Osteocyte (in vitro differentiated cells): ENCODE measurements around the gene ZNF609. TPM values are rescaled to one million over a fixed set of nuclear protein-coding genes. Genes with fewer than 3 reads are reported as not detected.

Experiments used
- DNase-seq: peaks from one replicate; pipeline ENCODE4 v3.0.0; 2021; ENCODE audit warnings: mixed read lengths; ENCODE audit not compliant: unreplicated experiment; ENCODE audit errors: extremely low spot score
- H3K27ac Mint-ChIP-seq: one replicate; pipeline ENCODE4 v1.8.0; 2021; ENCODE audit warnings: mild to moderate bottlenecking, mixed read lengths; ENCODE audit not compliant: unreplicated experiment
- H3K27me3 Mint-ChIP-seq: one replicate; pipeline ENCODE4 v1.8.0; 2021; ENCODE audit warnings: mixed read lengths; ENCODE audit not compliant: unreplicated experiment
- H3K36me3 Mint-ChIP-seq: one replicate; pipeline ENCODE4 v1.8.0; 2021; ENCODE audit warnings: mixed read lengths; ENCODE audit not compliant: unreplicated experiment
- H3K4me1 Mint-ChIP-seq: one replicate; pipeline ENCODE4 v1.8.0; 2021; ENCODE audit warnings: mixed read lengths; ENCODE audit not compliant: unreplicated experiment
- H3K4me3 Mint-ChIP-seq: one replicate; pipeline ENCODE4 v1.8.0; 2021; ENCODE audit warnings: mild to moderate bottlenecking, moderate library complexity, mixed read lengths; ENCODE audit not compliant: unreplicated experiment
- H3K9me3 Mint-ChIP-seq: one replicate; pipeline ENCODE4 v1.8.0; 2021; ENCODE audit warnings: mixed read lengths; ENCODE audit not compliant: unreplicated experiment
- total RNA-seq: library from RNA; stranded (reverse); gene quantifications from 2 replicates; pipeline ENCODE4 v1.2.1, GENCODE V29; 2021
- TF ChIP-seq, protein P1 (sequence below): fragments of 200-600 bp; sonication (generic); IDR thresholded peaks from 2 replicates; pipeline ENCODE4 v1.5.0; 2021; ENCODE audit warnings: antibody characterized with exemption, mild to moderate bottlenecking, moderate library complexity

Gene ZNF609
- total RNA-seq, 1 donor from 2014 or later: 31.7 TPM

DNA sequence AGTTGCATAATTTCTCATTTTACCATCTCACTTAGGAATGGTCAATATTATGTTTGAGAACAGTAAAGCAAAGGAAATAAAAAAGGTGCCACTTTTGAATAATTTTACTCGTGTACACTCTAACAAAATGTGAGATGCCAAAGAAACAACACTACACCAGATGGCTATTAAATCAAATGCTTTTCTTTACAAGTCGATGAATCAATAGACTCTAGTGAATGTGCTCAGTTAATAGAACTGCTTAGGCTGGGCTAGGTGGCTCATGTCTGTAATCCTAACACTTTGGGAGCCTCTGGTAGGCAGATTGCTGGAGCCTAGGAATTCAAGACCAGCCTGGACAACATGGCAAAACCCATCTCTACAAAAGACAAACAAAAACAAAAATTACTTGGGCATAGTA, 87.9 kb downstream of the ZNF609 start:
- TF ChIP-seq, protein P1, sequence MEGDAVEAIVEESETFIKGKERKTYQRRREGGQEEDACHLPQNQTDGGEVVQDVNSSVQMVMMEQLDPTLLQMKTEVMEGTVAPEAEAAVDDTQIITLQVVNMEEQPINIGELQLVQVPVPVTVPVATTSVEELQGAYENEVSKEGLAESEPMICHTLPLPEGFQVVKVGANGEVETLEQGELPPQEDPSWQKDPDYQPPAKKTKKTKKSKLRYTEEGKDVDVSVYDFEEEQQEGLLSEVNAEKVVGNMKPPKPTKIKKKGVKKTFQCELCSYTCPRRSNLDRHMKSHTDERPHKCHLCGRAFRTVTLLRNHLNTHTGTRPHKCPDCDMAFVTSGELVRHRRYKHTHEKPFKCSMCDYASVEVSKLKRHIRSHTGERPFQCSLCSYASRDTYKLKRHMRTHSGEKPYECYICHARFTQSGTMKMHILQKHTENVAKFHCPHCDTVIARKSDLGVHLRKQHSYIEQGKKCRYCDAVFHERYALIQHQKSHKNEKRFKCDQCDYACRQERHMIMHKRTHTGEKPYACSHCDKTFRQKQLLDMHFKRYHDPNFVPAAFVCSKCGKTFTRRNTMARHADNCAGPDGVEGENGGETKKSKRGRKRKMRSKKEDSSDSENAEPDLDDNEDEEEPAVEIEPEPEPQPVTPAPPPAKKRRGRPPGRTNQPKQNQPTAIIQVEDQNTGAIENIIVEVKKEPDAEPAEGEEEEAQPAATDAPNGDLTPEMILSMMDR: no peak
- no peak overlapping the region for H3K27ac Mint-ChIP-seq
- H3K4me1 Mint-ChIP-seq: peaks cover 14% of the 10 kb centered on the region
- H3K4me3 Mint-ChIP-seq: no peak overlapping the region
- H3K9me3 Mint-ChIP-seq: no peaks in the 10 kb centered on the region
- no peak for DNase-seq
- peaks cover 7% of the 10 kb centered on the region for H3K36me3 Mint-ChIP-seq
- H3K27me3 Mint-ChIP-seq: no peaks in the 10 kb centered on the region

DNA sequence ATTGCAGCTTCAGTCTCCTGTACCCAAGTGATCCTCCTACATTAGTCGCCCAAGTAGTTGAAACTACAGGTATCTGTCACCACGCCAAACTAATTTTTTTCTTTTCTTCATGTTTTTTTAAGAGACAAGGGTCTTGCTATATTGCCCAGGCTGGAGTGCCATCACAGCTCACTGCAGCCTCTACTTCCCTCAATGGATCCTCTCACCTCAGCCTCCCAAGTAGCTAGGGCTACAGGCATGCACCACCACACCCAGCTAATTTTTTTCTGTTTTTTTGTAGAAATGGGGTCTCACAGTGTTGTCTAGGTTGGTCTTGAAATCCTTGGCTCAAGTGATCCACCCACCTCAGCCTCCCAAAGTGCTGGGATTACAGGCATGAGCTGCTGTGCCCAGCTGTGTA, 89.5 kb downstream of the ZNF609 start:
- no peak overlapping the region for H3K4me3 Mint-ChIP-seq
- H3K27me3 Mint-ChIP-seq: no peaks in the 10 kb centered on the region
- peaks cover 7% of the 10 kb centered on the region for H3K36me3 Mint-ChIP-seq
- no peaks in the 10 kb centered on the region for H3K9me3 Mint-ChIP-seq
- H3K27ac Mint-ChIP-seq: no peak overlapping the region
- DNase-seq: no peak
- H3K4me1 Mint-ChIP-seq: peaks cover 14% of the 10 kb centered on the region
- TF ChIP-seq, protein P1: no peak

DNA sequence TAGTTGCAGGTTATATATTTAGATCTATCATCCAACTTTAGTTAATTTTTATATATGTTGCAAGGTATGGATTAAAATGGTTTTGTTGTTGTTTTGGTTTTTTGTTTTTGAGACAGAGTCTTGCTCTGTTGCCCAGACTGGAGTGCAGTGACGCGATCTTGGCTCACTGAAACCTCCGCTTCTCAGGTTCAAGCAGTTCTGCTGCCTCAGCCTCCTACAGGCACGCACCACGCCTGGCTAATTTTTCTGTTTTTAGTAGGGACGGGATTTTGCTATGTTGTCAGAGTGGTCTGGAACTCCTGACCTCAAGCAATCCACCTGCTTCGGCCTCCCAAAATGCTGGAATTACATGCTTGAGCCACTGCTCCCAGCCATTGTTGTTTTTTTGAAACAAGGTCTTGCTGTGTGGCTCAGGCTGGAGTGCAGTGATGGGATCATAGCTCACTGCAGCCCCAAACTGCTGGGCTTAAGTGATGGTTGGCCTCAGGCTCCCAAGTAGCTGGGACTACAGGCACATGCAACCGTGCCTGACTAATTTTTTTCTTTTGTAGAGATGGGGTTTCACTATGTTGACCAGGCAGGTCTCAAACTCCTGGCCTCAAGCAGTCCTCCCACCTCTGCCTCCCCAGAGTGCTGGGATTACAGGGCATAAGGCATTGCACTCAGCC, 92.0 kb downstream of the ZNF609 start:
- H3K36me3 Mint-ChIP-seq: no peaks in the 10 kb centered on the region
- H3K27me3 Mint-ChIP-seq: no peaks in the 10 kb centered on the region
- no peak for DNase-seq
- no peak overlapping the region for H3K27ac Mint-ChIP-seq
- TF ChIP-seq, protein P1: no peak
- H3K9me3 Mint-ChIP-seq: no peaks in the 10 kb centered on the region
- no peak overlapping the region for H3K4me3 Mint-ChIP-seq
- peaks cover 8% of the 10 kb centered on the region for H3K4me1 Mint-ChIP-seq

DNA sequence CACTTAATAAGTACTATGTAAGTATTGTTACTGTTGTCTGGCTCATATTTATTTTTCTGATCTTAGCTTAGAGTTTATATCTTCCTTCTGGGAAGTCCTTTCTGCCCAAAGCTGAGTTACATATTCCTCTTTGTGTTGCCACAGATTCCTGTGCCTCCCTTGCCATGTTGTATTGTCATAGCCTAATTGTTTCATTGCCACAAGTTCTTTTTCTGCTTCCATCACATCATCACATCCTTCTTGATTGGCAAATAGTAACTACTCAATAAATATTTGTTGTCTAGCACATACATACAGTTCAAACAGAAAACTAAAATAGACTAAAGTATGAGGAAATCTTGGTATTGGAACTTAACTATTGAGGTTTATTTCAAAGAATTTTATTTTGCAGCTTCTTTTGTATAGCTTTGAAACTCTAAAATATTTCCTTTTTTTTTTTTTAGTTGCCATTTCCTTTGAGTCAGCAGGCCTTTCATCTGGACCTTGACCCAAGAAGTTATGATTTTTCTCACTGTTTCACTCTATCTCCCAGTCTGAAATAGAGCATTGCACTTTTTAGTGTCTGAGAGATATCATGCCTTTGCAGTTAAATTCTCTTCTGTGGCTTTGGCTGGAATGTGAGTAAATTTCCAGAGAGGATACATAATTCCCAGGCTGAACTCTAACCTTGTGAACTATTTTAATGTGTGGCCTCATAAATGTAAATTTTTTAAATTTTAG, 98.2 kb downstream of the ZNF609 start:
- Mint-ChIP-seq H3K4me1 (peaks cover 9% of the 10 kb centered on the region), H3K27ac (no peak overlapping the region), H3K9me3 (no peaks in the 10 kb centered on the region), H3K27me3 (no peaks in the 10 kb centered on the region), H3K36me3 (peaks cover 2% of the 10 kb centered on the region), H3K4me3 (no peak overlapping the region)
- TF ChIP-seq, protein P1: no peak
- DNase-seq: no peak

DNA sequence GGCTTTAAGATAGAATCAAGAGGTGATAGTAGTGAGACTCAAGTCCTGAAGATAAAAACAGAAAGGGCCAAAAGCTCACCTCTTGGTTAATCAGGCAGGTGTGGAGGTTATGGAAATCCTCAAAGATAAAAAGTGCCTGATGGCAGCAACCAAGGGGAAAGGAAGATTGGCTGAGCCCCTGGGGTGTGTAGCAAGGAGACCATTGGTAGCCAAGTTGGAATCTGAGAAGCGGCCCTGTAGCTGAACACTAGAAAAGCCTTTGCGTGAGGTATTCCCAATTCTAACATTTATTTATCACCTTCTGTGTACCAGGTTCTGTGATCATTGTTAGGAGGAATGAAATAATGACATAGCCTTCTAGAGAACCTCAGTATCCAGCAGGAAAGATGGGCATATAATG, 98.9 kb downstream of the ZNF609 start:
- peaks cover 2% of the 10 kb centered on the region for H3K36me3 Mint-ChIP-seq
- no peaks in the 10 kb centered on the region for H3K27me3 Mint-ChIP-seq
- no peak overlapping the region for H3K27ac Mint-ChIP-seq
- H3K9me3 Mint-ChIP-seq: no peaks in the 10 kb centered on the region
- no peak overlapping the region for H3K4me3 Mint-ChIP-seq
- TF ChIP-seq, protein P1: no peak
- H3K4me1 Mint-ChIP-seq: peaks cover 9% of the 10 kb centered on the region
- no peak for DNase-seq
